Smooth muscle cell (in vitro differentiated cells): ENCODE results near the gene CHSY1. TPM values are rescaled to one million over a fixed set of nuclear protein-coding genes. Genes with fewer than 3 reads are reported as not detected.
A peak's percentile ranks its signal among the peaks of the same experiment; 100 is the strongest.

Experiments used
- DNase-seq: peaks from one replicate; lab custom pipeline; 2025; ENCODE audit not compliant: unreplicated experiment; lab: John Stamatoyannopoulos, UW
- H2AFZ ChIP-seq: fragments of 200-600 bp; sonication (generic); 2 replicates; pipeline ENCODE4 v1.6.0; 2016; ENCODE audit warnings: antibody characterized with exemption, low read depth, mild to moderate bottlenecking
- H3F3A ChIP-seq: fragments of 200-600 bp; sonication (generic); 2 replicates; pipeline ENCODE4 v1.6.0; 2017; ENCODE audit warnings: antibody characterized with exemption, low read depth
- H3K27ac ChIP-seq: fragments of 200-600 bp; sonication (generic); 2 replicates; pipeline ENCODE4 v1.5.1; 2016; ENCODE audit warnings: low read depth, mild to moderate bottlenecking
- H3K27me3 ChIP-seq: fragments of 200-600 bp; sonication (generic); 2 replicates; pipeline ENCODE4 v1.6.1; 2016; ENCODE audit warnings: low read depth, mild to moderate bottlenecking
- H3K36me3 ChIP-seq: fragments of 200-600 bp; sonication (generic); 2 replicates; pipeline ENCODE4 v1.5.1; 2016; ENCODE audit warnings: low read depth
- H3K4me1 ChIP-seq: fragments of 200-600 bp; sonication (generic); 2 replicates; pipeline ENCODE4 v1.5.1; 2016; ENCODE audit warnings: low read depth
- H3K4me2 ChIP-seq: fragments of 200-600 bp; sonication (generic); 2 replicates; pipeline ENCODE4 v1.6.0; 2016; ENCODE audit warnings: mild to moderate bottlenecking
- H3K4me3 ChIP-seq: fragments of 200-600 bp; sonication (generic); 2 replicates; pipeline ENCODE4 v1.5.1; 2016; ENCODE audit warnings: mild to moderate bottlenecking
- H3K79me2 ChIP-seq: fragments of 200-600 bp; sonication (generic); 2 replicates; pipeline ENCODE4 v1.6.0; 2016; ENCODE audit warnings: low read depth, mild to moderate bottlenecking
- H3K9ac ChIP-seq: fragments of 200-600 bp; sonication (generic); 2 replicates; pipeline ENCODE4 v1.6.0; 2016; ENCODE audit warnings: low read depth
- H3K9me3 ChIP-seq: fragments of 200-600 bp; sonication (generic); replicated peaks from 2 replicates; pipeline ENCODE4 v1.5.1; 2016; ENCODE audit warnings: low read depth
- H4K20me1 ChIP-seq: fragments of 200-600 bp; sonication (generic); 2 replicates; pipeline ENCODE4 v1.6.0; 2016; ENCODE audit warnings: low read depth
- CTCF ChIP-seq: fragments of 200-600 bp; sonication (generic); IDR thresholded peaks from 2 replicates; pipeline ENCODE4 v1.5.1; 2017; ENCODE audit warnings: borderline replicate concordance, mild to moderate bottlenecking, antibody characterized with exemption; ENCODE audit not compliant: insufficient read depth, poor library complexity, severe bottlenecking
- WGBS: methylation state at CpG from one replicate; pipeline ENCODE4 v1.1.7; 2016; ENCODE audit warnings: low lambda C conversion rate; 5-methylcytosine and 5-hydroxymethylcytosine counted together
- polyA plus RNA-seq: library from polyadenylated mRNA; unstranded; fragments of >200 nt; fragmentation: Nextera tagmentation; extraction: Ambion mirVana; gene quantifications from 2 replicates; pipeline ENCODE4 v1.2.1, GENCODE V29; 2016
- total RNA-seq: library from RNA; depleted of rRNA; stranded (reverse); fragments of >200 nt; gene quantifications from 2 replicates; pipeline ENCODE4 v1.2.3, GENCODE V29; 2014

CHSY1 gene
- total and polyA plus RNA-seq, 2 experiments from 2014 or later: 106 to 123 TPM

GRCh38 chr15:101242160-101242998 is 9.5 kb downstream of the CHSY1 start:
- WGBS: 56% methylated on average over 12 of the region's 12 CpGs
- H3K4me3 ChIP-seq: no peak overlapping the region
- peaks cover 31% of the 10 kb centered on the region for H3K4me1 ChIP-seq
- H3K9ac ChIP-seq: no peak overlapping the region
- H3K27ac ChIP-seq: peak overlapping the region; percentile 74
- no peak for TF ChIP-seq CTCF
- no peaks in the 10 kb centered on the region for H3K27me3 ChIP-seq
- H2AFZ ChIP-seq: no peak overlapping the region
- H3K36me3 ChIP-seq: no peaks in the 10 kb centered on the region
- no peaks in the 10 kb centered on the region for H3K9me3 ChIP-seq
- peak overlapping the region; percentile 88 for H3K4me2 ChIP-seq
- peaks cover 100% of the 10 kb centered on the region for H3K79me2 ChIP-seq
- peaks cover 27% of the 10 kb centered on the region for H3F3A ChIP-seq
- H4K20me1 ChIP-seq: peaks cover 100% of the 10 kb centered on the region
- DNase-seq: no peak

GRCh38 chr15:101240358-101240757 is 11.5 kb downstream of the CHSY1 start:
- peaks cover 31% of the 10 kb centered on the region for H3K4me1 ChIP-seq
- H3K4me3 ChIP-seq: no peak overlapping the region
- H3K79me2 ChIP-seq: peaks cover 100% of the 10 kb centered on the region
- no peak overlapping the region for H2AFZ ChIP-seq
- 42% methylated on average over 5 of the region's 5 CpGs for WGBS
- peaks cover 22% of the 10 kb centered on the region for H3F3A ChIP-seq
- no peak for TF ChIP-seq CTCF
- peaks cover 99% of the 10 kb centered on the region for H4K20me1 ChIP-seq
- no peaks in the 10 kb centered on the region for H3K27me3 ChIP-seq
- peak overlapping the region; percentile 25 for H3K4me2 ChIP-seq
- no peaks in the 10 kb centered on the region for H3K36me3 ChIP-seq
- H3K9ac ChIP-seq: no peak overlapping the region
- no peak for DNase-seq
- H3K9me3 ChIP-seq: no peaks in the 10 kb centered on the region
- H3K27ac ChIP-seq: peak overlapping the region; percentile 74

- H3K9ac ChIP-seq: no peak overlapping the region
- DNase-seq: no peak
- no peak for TF ChIP-seq CTCF
- H3K36me3 ChIP-seq: no peaks in the 10 kb centered on the region
- peak overlapping the region; percentile 25 for H3K4me2 ChIP-seq
- WGBS: 56% methylated on average over 6 of the region's 6 CpGs
- H3K4me1 ChIP-seq: peaks cover 29% of the 10 kb centered on the region
- H4K20me1 ChIP-seq: peaks cover 99% of the 10 kb centered on the region
- H3K27ac ChIP-seq: peak overlapping the region; percentile 74
- no peak overlapping the region for H2AFZ ChIP-seq
- peaks cover 100% of the 10 kb centered on the region for H3K79me2 ChIP-seq
- H3F3A ChIP-seq: peaks cover 23% of the 10 kb centered on the region
- H3K4me3 ChIP-seq: no peak overlapping the region
- H3K27me3 ChIP-seq: no peaks in the 10 kb centered on the region
- no peaks in the 10 kb centered on the region for H3K9me3 ChIP-seq
These were observed 12.1 kb downstream of the CHSY1 start for GRCh38 chr15:101239724-101240136.
